Measurements from ENCODE around the gene GSK3B. TPM values are rescaled to one million over a fixed set of nuclear protein-coding genes. Genes with fewer than 3 reads are reported as not detected.
"Not testable (repeated sequence)": the region's sequence is repeated elsewhere in the genome, so short reads cannot be mapped to it uniquely, and the experiment has no call there.

Gene GSK3B
- total RNA-seq, 1 experiment from 2014 or later = 61.7 TPM

DNA sequence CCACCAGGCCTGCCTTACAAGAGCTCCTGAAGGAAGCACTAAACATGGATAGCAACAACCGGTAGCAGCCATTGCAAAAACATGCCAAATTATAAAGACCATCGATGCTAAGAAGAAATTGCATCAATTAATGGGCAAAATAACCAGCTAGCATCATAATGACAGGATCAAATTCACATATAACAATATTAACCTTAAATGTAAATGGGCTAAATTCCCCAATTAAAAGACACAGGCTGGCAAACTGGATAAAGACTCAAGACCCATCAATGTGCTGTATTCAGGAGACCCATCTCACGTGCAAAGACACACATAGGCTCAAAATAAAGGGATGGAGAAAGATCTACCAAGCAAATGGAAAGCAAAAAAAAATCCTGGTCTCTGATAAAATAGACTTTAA lies 88.5 kb downstream of the GSK3B start:
- not testable (repeated sequence) for DNase-seq (ENCODE audit: low read depth)

DNA sequence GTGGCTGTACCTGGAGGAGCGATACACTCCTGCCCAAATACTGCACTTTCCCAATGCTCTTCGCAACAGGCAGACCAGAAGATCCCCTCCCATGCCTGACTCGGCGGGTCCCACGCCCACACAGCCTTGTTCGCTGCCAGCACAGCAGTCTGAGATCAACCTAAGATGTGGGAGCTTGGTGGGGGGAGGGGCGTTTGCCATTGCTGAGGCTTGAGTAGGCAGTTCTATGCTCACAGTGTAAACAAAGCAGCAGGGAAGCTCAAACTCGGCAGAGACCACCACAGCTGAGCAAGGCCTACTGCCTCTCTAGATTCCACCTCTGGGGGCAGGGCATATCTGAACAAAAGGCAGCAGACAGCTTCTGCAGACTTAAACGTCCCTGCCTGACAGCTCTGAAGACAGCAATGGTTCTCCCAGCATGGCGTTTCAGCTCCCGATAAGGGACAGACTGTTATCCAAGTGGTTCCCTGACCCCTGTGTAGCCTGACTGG lies 90.2 kb downstream of the GSK3B start:
- DNase-seq (ENCODE audit: low read depth) = not testable (repeated sequence)

DNA sequence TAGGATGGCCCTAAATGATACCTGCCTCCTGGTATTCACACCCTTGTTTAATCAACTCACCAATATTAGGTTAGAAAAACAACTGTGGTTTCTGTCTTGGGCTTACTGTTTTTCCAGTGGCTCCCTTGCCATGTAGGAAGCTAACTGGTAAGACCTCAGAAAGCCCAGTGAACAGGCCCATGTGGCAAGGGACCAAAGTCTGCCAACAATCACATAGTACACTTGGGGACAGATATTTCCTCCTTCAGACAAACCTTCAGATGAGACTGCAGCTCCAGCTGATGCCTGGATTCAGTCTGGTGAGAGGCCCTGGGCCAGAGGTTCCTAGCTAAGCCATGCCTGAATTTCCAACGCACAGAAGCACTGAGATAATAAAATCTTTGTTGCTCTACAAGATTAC lies 96.1 kb downstream of the GSK3B start:
- DNase-seq (ENCODE audit: low read depth) = no peak

DNA sequence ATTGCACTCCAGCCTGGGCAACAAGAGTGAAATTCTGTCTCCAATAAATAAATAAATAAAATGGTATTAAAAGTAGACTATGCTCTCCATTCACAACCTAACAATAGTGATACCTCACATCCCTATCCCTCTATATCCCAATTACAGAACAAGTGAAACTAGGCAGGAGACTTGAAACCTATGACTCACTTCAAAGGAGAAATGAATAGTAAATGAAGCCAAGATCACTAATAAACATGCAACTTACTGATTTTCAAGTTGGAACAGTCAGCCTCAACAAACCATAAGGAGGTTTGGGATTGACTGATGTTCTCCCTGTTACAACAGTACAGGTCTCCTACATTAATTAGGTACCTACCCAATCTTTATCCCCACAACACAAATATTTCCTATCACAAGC lies 103.4 kb downstream of the GSK3B start:
- peak; percentile 80 for DNase-seq (ENCODE audit: low read depth)

GRCh38 chr3:119989981-119990655 lies 104.1 kb downstream of the GSK3B start:
- DNase-seq (ENCODE audit: low read depth) = no peak

- DNase-seq (ENCODE audit: low read depth) = not testable (repeated sequence)
These were observed 107.4 kb downstream of the GSK3B start for GRCh38 chr3:119986812-119987211.

GRCh38 chr3:119981386-119981785 lies 112.9 kb downstream of the GSK3B start:
- no peak for DNase-seq (ENCODE audit: low read depth)

- DNase-seq (ENCODE audit: low read depth) = no peak
These were observed 115.6 kb downstream of the GSK3B start for GRCh38 chr3:119978554-119979208.

GRCh38 chr3:119977353-119977752 lies 116.9 kb downstream of the GSK3B start:
- no peak for DNase-seq (ENCODE audit: low read depth)

GRCh38 chr3:119976214-119976613 lies 118.0 kb downstream of the GSK3B start:
- DNase-seq (ENCODE audit: low read depth) = no peak

DNA sequence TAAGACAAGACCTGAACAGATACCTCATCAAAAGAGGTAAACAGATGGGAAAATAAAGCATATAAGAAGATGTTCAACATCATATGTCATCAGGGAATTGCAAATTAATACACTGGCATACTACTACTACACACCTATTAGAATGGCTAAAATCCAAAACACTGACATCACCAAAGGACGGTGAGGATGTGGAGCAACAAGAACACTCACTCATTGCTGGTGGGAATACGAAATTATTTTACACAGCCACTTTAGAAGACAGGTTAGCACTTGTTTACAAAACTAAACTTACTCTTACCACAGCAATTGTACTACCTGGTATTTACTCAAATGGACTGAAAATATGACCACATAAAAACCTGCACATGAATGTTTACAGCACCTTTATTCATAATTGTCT lies 119.6 kb downstream of the GSK3B start:
- peak; percentile 48 for DNase-seq (ENCODE audit: low read depth)

- peak; percentile 96 for DNase-seq (ENCODE audit: low read depth)
These were observed 121.1 kb downstream of the GSK3B start for GRCh38 chr3:119973018-119973646.

DNA sequence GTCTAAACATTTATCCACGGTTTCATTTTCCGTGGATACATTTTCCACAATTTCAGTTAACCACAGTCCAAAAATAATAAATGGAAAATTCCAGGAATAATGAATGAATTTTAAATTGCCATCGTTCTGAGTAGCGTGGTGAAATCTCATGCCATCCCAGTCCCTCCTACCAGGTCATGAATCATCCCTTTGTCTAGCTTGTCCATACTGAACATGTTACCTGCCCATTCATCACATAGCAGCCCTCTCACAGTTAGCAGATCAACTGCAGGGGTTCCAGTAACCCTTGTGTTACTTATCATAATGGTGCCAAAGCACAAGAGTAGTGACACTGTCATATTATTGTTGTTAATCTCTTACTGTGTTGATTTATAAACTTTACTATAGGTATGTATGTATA lies 124.5 kb downstream of the GSK3B start:
- no peak for DNase-seq (ENCODE audit: low read depth)

- no peak for DNase-seq (ENCODE audit: low read depth)
These were observed 126.8 kb downstream of the GSK3B start for GRCh38 chr3:119967353-119968006.

DNA sequence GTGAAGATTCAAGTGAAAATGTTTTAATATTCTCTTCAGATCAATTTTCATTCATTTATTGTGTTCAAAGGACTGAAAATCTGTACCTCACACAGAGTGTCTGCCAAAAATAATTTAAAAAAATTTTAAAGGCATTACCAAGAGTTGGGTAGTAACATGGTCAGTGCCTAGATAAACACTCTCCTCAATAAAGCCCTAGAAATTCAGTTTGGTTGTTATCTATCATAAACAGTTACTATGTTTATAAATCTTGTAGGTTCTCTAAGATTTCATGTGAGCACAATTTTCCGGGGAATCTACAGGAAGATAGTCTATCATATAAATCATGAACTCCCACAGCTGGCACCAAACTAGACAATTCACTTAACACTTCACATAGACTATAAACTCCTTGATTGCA lies 128.6 kb downstream of the GSK3B start:
- peak; percentile 18 for DNase-seq (ENCODE audit: low read depth)

DNA sequence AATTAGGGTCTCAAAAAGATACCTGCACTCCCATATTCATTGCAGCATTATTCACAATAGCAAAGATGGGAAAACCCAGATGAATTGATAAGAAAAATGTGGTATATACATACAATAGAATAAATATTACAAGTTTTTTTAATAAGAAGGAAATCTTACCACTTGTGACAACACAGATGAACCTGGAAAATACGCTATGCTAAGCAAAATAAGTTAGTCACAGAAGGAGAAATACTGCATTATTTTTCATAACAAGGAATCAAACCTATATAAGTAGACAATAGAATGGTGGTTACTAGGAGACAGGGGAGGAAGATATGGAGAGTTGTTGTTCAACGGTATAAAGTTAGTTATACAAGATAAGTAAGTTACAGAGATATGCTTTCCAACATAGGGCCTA lies 130.0 kb downstream of the GSK3B start:
- DNase-seq (ENCODE audit: low read depth) = no peak

- DNase-seq (ENCODE audit: low read depth) = no peak
These were observed 138.3 kb downstream of the GSK3B start for GRCh38 chr3:119955972-119956371.

DNA sequence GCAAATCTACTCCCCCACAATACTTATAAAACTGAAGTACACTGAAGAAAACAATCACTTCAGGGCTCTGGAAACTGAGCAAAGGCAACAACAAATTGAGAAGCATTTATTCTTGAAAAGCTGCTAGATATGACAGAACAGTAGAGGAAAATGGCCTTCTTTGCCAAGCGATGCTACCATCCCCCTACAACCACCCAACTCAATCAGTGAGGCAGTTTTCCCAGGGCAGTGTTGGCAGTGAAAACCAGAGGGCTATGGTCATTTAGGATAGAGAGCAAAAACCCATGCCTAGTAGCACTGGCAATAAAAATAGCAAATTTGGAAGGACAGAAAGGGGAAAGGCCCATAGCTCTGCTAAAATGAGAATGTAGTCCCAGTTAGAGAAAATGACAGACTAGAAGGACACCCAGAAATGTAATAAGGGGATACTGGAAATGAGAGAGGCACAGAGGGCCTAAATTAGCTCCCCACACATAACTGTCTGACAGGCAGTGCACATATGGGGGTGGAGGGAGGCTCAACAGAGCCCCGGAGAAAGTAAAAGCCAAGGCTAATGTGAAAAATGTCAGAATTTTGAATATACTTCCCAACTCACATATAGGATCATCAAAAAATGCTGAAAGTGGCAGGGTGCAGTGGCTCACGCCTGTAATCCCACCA lies 143.5 kb downstream of the GSK3B start:
- no peak for DNase-seq (ENCODE audit: low read depth)

GRCh38 chr3:119945291-119945690 lies 149.0 kb downstream of the GSK3B start:
- DNase-seq (ENCODE audit: low read depth) = no peak

GRCh38 chr3:119944091-119944490 lies 150.2 kb downstream of the GSK3B start:
- peak; percentile 26 for DNase-seq (ENCODE audit: low read depth)

GRCh38 chr3:119939077-119939476 lies 155.2 kb downstream of the GSK3B start:
- DNase-seq (ENCODE audit: low read depth) = no peak

GRCh38 chr3:119937229-119937628 lies 157.0 kb downstream of the GSK3B start:
- DNase-seq (ENCODE audit: low read depth) = peak; percentile 37

All from M059J (cell line).